Activated CD8-positive, alpha-beta T cell treated with anti-CD3 and anti-CD28 coated beads for 36 hours (primary cell): ENCODE measurements around the gene IL31. TPM values are rescaled to one million over a fixed set of nuclear protein-coding genes. Genes with fewer than 3 reads are reported as not detected.

Source experiments
- ATAC-seq: fragments of 200-7000 bp; cut with Tn5 transposase; one replicate; pipeline ENCODE4 v1.10.0; 2021; ENCODE audit warnings: mild to moderate bottlenecking, moderate library complexity
- CTCF ChIA-PET: fragments of 350-600 bp; sonication (Branson Sonifier 250); formaldehyde crosslinking; loops from one replicate; lab custom pipeline; 2021; ENCODE audit warnings: antibody characterized with exemption; lab: Charles Lee
- POLR2A ChIA-PET: fragments of 350-600 bp; sonication (Branson Sonifier 250); formaldehyde crosslinking; loops from one replicate; lab custom pipeline; 2021; ENCODE audit warnings: antibody characterized with exemption; lab: Charles Lee
- DNase-seq: peaks from one replicate; pipeline ENCODE4 v3.0.0-alpha.2; 2020
- H3K27ac Mint-ChIP-seq: one replicate; pipeline ENCODE4 v1.8.0; 2021; ENCODE audit warnings: mild to moderate bottlenecking, mixed read lengths
- H3K27me3 Mint-ChIP-seq: one replicate; pipeline ENCODE4 v1.8.0; 2021; ENCODE audit warnings: mixed read lengths
- H3K36me3 Mint-ChIP-seq: one replicate; pipeline ENCODE4 v1.8.0; 2021; ENCODE audit warnings: low read depth, mixed read lengths
- H3K4me1 Mint-ChIP-seq: one replicate; pipeline ENCODE4 v1.8.0; 2021; ENCODE audit warnings: low read depth, mixed read lengths
- H3K4me3 Mint-ChIP-seq: one replicate; pipeline ENCODE4 v1.8.0; 2021; ENCODE audit warnings: mild to moderate bottlenecking, moderate library complexity, mixed read lengths
- H3K9me3 Mint-ChIP-seq: one replicate; pipeline ENCODE4 v1.8.0; 2021; ENCODE audit warnings: mixed read lengths
- intact Hi-C: fragments of 100-400 bp; cut with micrococcal nuclease; formaldehyde crosslinking; loops from one replicate; pipeline ENCODE4 v1.10.0; 2022
- total RNA-seq, 2 experiments: library from RNA; stranded (reverse); gene quantifications; one replicate each; pipeline ENCODE4 v1.2.3, GENCODE V29; 2021
- TF ChIP-seq, protein P1 (sequence below): fragments of 200-600 bp; IDR thresholded peaks from one replicate; pipeline ENCODE4 v1.8.0; 2022; ENCODE audit warnings: antibody characterized with exemption, mild to moderate bottlenecking

The IL31 gene
- total RNA-seq, 2 experiments from 2014 or later = not detected

GRCh38 chr12:122167356-122167925 lies 6.6 kb downstream of the IL31 start:
- TF ChIP-seq, protein P1, sequence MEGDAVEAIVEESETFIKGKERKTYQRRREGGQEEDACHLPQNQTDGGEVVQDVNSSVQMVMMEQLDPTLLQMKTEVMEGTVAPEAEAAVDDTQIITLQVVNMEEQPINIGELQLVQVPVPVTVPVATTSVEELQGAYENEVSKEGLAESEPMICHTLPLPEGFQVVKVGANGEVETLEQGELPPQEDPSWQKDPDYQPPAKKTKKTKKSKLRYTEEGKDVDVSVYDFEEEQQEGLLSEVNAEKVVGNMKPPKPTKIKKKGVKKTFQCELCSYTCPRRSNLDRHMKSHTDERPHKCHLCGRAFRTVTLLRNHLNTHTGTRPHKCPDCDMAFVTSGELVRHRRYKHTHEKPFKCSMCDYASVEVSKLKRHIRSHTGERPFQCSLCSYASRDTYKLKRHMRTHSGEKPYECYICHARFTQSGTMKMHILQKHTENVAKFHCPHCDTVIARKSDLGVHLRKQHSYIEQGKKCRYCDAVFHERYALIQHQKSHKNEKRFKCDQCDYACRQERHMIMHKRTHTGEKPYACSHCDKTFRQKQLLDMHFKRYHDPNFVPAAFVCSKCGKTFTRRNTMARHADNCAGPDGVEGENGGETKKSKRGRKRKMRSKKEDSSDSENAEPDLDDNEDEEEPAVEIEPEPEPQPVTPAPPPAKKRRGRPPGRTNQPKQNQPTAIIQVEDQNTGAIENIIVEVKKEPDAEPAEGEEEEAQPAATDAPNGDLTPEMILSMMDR = no peak
- Mint-ChIP-seq H3K36me3 (no peaks in the 10 kb centered on the region), H3K9me3 (no peaks in the 10 kb centered on the region), H3K27me3 (peaks cover 1% of the 10 kb centered on the region), H3K4me1 (peaks cover 14% of the 10 kb centered on the region), H3K27ac (no peak overlapping the region), H3K4me3 (no peak overlapping the region)
- POLR2A ChIA-PET = interaction anchor here (0.9 to 2.0 kb wide), 3 partner anchors 9 to 39 kb away, joined by 4 to 5 read pairs (median 5); no protein-coding TSS in a partner anchor
- DNase-seq = no peak
- CTCF ChIA-PET = interaction anchor here (1.0 to 1.9 kb wide), 5 partner anchors 37 to 176 kb away, joined by 3 to 6 read pairs (median 3); no protein-coding TSS in a partner anchor
- peak; percentile 5 for ATAC-seq
- intact Hi-C loops = no loop called here

DNA sequence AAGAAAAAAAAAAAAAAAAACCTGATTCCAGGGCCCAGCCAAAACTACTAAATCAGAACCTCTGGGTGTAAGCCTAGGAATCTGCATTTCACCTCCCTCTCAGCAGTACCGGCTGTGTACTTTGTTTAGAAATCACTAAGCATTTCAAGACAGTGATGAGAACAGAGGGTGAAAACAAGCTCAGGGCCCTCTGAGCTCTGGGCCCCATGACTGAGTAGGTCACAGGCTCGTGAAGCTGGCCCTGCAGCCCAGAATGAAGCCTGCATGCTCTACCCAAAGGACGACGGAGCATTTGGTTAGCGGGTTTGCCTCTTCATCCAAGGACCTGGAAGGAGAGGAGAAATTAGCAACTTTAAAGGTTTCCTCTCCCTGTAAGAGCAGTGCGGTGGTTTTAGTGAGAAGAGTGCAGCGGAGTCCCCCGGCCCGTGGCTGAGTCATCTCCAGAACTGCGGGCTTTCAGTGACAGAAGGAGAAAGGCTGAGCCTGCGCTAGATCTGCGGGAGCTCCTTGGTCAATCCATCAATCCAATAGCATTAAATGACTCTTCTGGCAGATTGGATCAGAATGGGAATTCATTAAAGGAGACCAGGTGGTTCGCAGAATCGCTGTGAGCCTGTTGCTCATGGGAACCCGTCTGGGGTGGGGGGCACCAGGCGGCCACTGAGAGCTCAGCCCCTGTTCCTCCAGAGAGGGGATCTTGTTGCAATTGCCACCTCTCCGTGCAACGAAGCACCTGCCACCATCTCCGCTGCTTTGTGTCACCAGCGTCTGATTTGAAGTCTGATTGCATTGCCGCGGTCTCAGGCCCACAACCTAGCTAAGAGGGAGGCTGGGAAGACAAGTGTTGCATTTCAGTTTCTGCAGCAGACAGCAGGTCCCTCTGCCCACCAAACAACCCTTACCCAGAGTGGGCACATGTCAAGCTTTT lies 7.3 kb downstream of the IL31 start:
- peak overlapping the region; percentile 9 for H3K27ac Mint-ChIP-seq
- TF ChIP-seq, protein P1 = no peak
- ChIA-PET CTCF (interaction anchor here (1.0 to 1.9 kb wide), 6 partner anchors 36 to 175 kb away, joined by 3 to 6 read pairs (median 4); no protein-coding TSS in a partner anchor), POLR2A (interaction anchor here (0.6 to 2.0 kb wide), 4 partner anchors 9 to 107 kb away, joined by 3 to 5 read pairs (median 4); no protein-coding TSS in a partner anchor)
- intact Hi-C loops = no loop called here
- DNase-seq (peak; percentile 74), ATAC-seq (peak; percentile 79)
- H3K36me3 Mint-ChIP-seq = no peaks in the 10 kb centered on the region
- no peaks in the 10 kb centered on the region for H3K9me3 Mint-ChIP-seq
- H3K4me3 Mint-ChIP-seq = no peak overlapping the region
- peaks cover 1% of the 10 kb centered on the region for H3K27me3 Mint-ChIP-seq
- H3K4me1 Mint-ChIP-seq = peaks cover 18% of the 10 kb centered on the region

GRCh38 chr12:122162976-122163375 lies 11.0 kb downstream of the IL31 start:
- POLR2A ChIA-PET = no interaction called here
- intact Hi-C loops = no loop called here
- H3K4me3 Mint-ChIP-seq = no peak overlapping the region
- TF ChIP-seq, protein P1 = no peak
- H3K27ac Mint-ChIP-seq = no peak overlapping the region
- peaks cover 20% of the 10 kb centered on the region for H3K4me1 Mint-ChIP-seq
- no peak for DNase-seq
- CTCF ChIA-PET = no interaction called here
- no peaks in the 10 kb centered on the region for H3K36me3 Mint-ChIP-seq
- H3K9me3 Mint-ChIP-seq = no peaks in the 10 kb centered on the region
- ATAC-seq = no peak
- H3K27me3 Mint-ChIP-seq = peaks cover 1% of the 10 kb centered on the region

- POLR2A ChIA-PET = interaction anchor here (0.6 to 0.9 kb wide), 2 partner anchors 13 to 341 kb away, joined by 3 read pairs; no protein-coding TSS in a partner anchor
- Mint-ChIP-seq H3K4me1 (peaks cover 13% of the 10 kb centered on the region), H3K9me3 (no peaks in the 10 kb centered on the region), H3K4me3 (no peak overlapping the region), H3K27ac (peak overlapping the region; percentile 69), H3K27me3 (no peaks in the 10 kb centered on the region), H3K36me3 (no peaks in the 10 kb centered on the region)
- CTCF ChIA-PET = interaction anchor here (0.7 to 1.2 kb wide), 2 partner anchors 29 to 39 kb away, joined by 3 read pairs; no protein-coding TSS in a partner anchor
- intact Hi-C loops = no loop called here
- TF ChIP-seq, protein P1 = no peak
- DNase-seq (peak; percentile 47), ATAC-seq (peak; percentile 65)
These were observed 12.3 kb downstream of the IL31 start for GRCh38 chr12:122161682-122162081.
